Measurements from ENCODE around the gene CCDC78.

Gene CCDC78

DNA sequence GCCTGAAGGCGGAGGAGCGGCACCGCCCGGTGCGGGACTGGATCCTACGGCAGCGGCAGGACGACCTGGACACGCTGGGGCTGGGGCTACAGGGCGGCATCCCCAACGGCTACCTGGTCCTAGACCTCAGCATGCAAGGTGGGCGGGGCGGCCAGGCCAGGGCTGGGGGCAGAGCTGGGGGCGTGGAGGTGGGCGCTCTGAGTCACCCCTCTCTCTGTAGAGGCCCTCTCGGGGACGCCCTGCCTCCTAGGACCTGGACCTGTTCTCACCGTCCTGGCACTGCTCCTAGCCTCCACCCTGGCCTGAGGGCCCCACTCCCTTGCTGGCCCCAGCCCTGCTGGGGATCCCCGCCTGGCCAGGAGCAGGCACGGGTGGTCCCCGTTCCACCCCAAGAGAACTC, 42.2 kb upstream of the CCDC78 start:
- Histone ChIP-seq H2BK5ac (ENCODE audit: low read length) (peak overlapping the region; percentile 88), H3K27me3 (ENCODE audit: control insufficient read depth in 3 of 3, insufficient read depth in 3 of 3, low read depth in 1 of 3, low read length in 3 of 3) (peaks cover 0 to under 1% (median 0%) of the 10 kb centered on the region in 3 experiments), H3K79me1 (ENCODE audit: low read depth, low read length) (peaks cover 3% of the 10 kb centered on the region), H3K9ac (ENCODE audit: low read depth, low read length, poor library complexity) (peak overlapping the region; percentile 70), H2AK5ac (ENCODE audit: low read depth, low read length) (peak overlapping the region; percentile 97), H4K8ac (ENCODE audit: low read depth, low read length) (peak overlapping the region; percentile 3), H2BK12ac (ENCODE audit: low read length) (peak overlapping the region; percentile 97), H3K18ac (ENCODE audit: low read length) (peak overlapping the region; percentile 94), H3K27ac (replicated peaks; ENCODE audit: low read length) (no peak overlapping the region), H3K14ac (ENCODE audit: low read length) (no peak overlapping the region), H3K4me1 (ENCODE audit: control insufficient read depth in 2 of 2, insufficient read depth in 1 of 2, low read depth in 1 of 2, low read length in 2 of 2) (peaks cover 0 to 10% of the 10 kb centered on the region in 2 donors), H3K4me3 (ENCODE audit: low read length in 2 of 2) (no peak overlapping the region), H2BK120ac (ENCODE audit: low read depth, low read length) (peak overlapping the region; percentile 67), H3K4me2 (ENCODE audit: insufficient read depth, low read length, poor library complexity, severe bottlenecking) (no peak overlapping the region), H3K23ac (ENCODE audit: low read depth, low read length, poor library complexity) (peak overlapping the region; percentile 43), H3K4ac (ENCODE audit: low read length) (peak overlapping the region; percentile 53), H3K9me3 (replicated peaks in 1 of 2; ENCODE audit: control insufficient read depth in 2 of 2, insufficient read depth in 1 of 2, low read depth in 1 of 2, low read length in 2 of 2) (no peaks in the 10 kb centered on the region), H2AFZ (ENCODE audit: low read length) (no peak overlapping the region), H3K36me3 (replicated peaks in 1 of 2; ENCODE audit: control insufficient read depth in 2 of 2, insufficient read depth in 2 of 2, low read length in 2 of 2) (no peaks in the 10 kb centered on the region), H4K91ac (ENCODE audit: low read depth, low read length, poor library complexity) (no peak overlapping the region), H2BK15ac (ENCODE audit: low read length) (peak overlapping the region; percentile 89)
- no CpG with 5 or more reads among the region's 21 CpGs for WGBS, 2 donors (ENCODE audit: extremely low coverage in 2 of 2, insufficient read length in 2 of 2, insufficient replicate concordance in 1 of 2)
- DNase-seq (ENCODE audit: low spot score), result no peak

GRCh38 chr16:767743-768235, 41.5 kb upstream of the CCDC78 start:
- Histone ChIP-seq H2AFZ (ENCODE audit: low read length) (no peak overlapping the region), H4K91ac (ENCODE audit: low read depth, low read length, poor library complexity) (no peak overlapping the region), H2BK12ac (ENCODE audit: low read length) (no peak overlapping the region), H3K4me1 (ENCODE audit: control insufficient read depth in 2 of 2, insufficient read depth in 1 of 2, low read depth in 1 of 2, low read length in 2 of 2) (peaks cover 0 to 10% of the 10 kb centered on the region in 2 donors), H3K23ac (ENCODE audit: low read depth, low read length, poor library complexity) (peak overlapping the region; percentile 43), H2AK5ac (ENCODE audit: low read depth, low read length) (peak overlapping the region; percentile 97), H2BK120ac (ENCODE audit: low read depth, low read length) (peak overlapping the region; percentile 67), H3K9me3 (replicated peaks in 1 of 2; ENCODE audit: control insufficient read depth in 2 of 2, insufficient read depth in 1 of 2, low read depth in 1 of 2, low read length in 2 of 2) (no peaks in the 10 kb centered on the region), H3K79me1 (ENCODE audit: low read depth, low read length) (peaks cover 3% of the 10 kb centered on the region), H3K36me3 (replicated peaks in 1 of 2; ENCODE audit: control insufficient read depth in 2 of 2, insufficient read depth in 2 of 2, low read length in 2 of 2) (no peaks in the 10 kb centered on the region), H3K27ac (replicated peaks; ENCODE audit: low read length) (peak overlapping the region; percentile 30), H4K8ac (ENCODE audit: low read depth, low read length) (no peak overlapping the region), H3K4me3 (ENCODE audit: low read length in 2 of 2) (no peak overlapping the region), H2BK15ac (ENCODE audit: low read length) (peak overlapping the region; percentile 89), H2BK5ac (ENCODE audit: low read length) (no peak overlapping the region), H3K14ac (ENCODE audit: low read length) (no peak overlapping the region), H3K27me3 (ENCODE audit: control insufficient read depth in 3 of 3, insufficient read depth in 3 of 3, low read depth in 1 of 3, low read length in 3 of 3) (peaks cover 0 to 4% (median 0%) of the 10 kb centered on the region in 3 experiments), H3K4ac (ENCODE audit: low read length) (no peak overlapping the region), H3K18ac (ENCODE audit: low read length) (no peak overlapping the region), H3K9ac (ENCODE audit: low read depth, low read length, poor library complexity) (no peak overlapping the region), H3K4me2 (ENCODE audit: insufficient read depth, low read length, poor library complexity, severe bottlenecking) (no peak overlapping the region)
- DNase-seq (ENCODE audit: low spot score), result no peak
- no CpG with 5 or more reads among the region's 38 CpGs for WGBS, 2 donors (ENCODE audit: extremely low coverage in 2 of 2, insufficient read length in 2 of 2, insufficient replicate concordance in 1 of 2)

DNA sequence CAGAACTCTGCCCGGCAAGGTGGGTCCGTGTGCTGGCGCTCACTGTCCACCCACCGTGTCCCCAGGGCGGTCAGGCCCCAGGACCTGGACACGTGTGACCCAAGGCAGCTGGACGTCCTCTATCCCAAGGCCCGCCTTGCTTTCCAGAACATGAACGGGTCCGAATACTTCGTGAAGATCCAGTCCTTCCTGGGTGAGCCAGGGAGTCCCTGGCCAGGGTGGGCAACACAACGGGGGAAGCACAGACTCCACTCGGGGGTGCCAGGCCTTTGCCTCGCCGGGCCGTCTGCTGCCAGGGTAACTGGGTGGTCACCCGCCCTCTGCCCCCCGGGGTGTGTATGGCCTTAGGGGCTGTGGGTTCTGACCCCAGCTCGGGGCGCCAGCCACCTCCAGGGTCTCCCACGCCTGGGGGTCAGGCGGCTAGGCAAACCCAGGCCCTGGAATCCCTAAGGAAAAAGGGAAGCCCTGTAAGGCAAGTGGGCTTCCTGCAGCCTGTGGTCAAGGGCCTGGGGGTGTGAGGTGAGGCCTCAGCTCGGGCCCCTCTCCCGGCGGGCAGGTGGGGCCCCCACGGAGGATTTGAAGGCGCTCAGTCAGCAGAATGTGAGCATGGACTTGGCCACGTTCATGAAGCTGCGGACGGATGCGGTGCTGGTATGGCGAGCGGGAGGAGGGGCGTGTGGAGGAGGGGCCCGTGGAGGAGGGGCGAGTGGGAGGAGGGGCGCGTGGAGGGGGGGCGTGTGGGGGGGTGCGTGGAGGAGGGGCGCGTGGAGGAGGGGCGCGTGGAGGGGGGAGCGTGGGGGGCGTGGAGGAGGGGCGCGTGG, 40.8 kb upstream of the CCDC78 start:
- no peak overlapping the region for H2AFZ ChIP-seq (ENCODE audit: low read length)
- H3K4me1 ChIP-seq (ENCODE audit: control insufficient read depth in 2 of 2, insufficient read depth in 1 of 2, low read depth in 1 of 2, low read length in 2 of 2), result peaks cover 0 to 10% of the 10 kb centered on the region in 2 donors
- H3K9ac ChIP-seq (ENCODE audit: low read depth, low read length, poor library complexity), result peak overlapping the region; percentile 44
- no peak overlapping the region for H4K8ac ChIP-seq (ENCODE audit: low read depth, low read length)
- DNase-seq (ENCODE audit: low spot score), result no peak
- H3K4ac ChIP-seq (ENCODE audit: low read length), result no peak overlapping the region
- peaks cover 0 to 4% (median 0%) of the 10 kb centered on the region in 3 experiments for H3K27me3 ChIP-seq (ENCODE audit: control insufficient read depth in 3 of 3, insufficient read depth in 3 of 3, low read depth in 1 of 3, low read length in 3 of 3)
- no peak overlapping the region for H3K4me3 ChIP-seq (ENCODE audit: low read length in 2 of 2)
- H3K18ac ChIP-seq (ENCODE audit: low read length), result peak overlapping the region; percentile 27
- peak overlapping the region; percentile 93 for H2BK15ac ChIP-seq (ENCODE audit: low read length)
- peaks cover 3% of the 10 kb centered on the region for H3K79me1 ChIP-seq (ENCODE audit: low read depth, low read length)
- no CpG with 5 or more reads among the region's 48 CpGs for WGBS, 2 donors (ENCODE audit: extremely low coverage in 2 of 2, insufficient read length in 2 of 2, insufficient replicate concordance in 1 of 2)
- no peaks in the 10 kb centered on the region for H3K9me3 ChIP-seq (replicated peaks in 1 of 2; ENCODE audit: control insufficient read depth in 2 of 2, insufficient read depth in 1 of 2, low read depth in 1 of 2, low read length in 2 of 2)
- H3K36me3 ChIP-seq (replicated peaks in 1 of 2; ENCODE audit: control insufficient read depth in 2 of 2, insufficient read depth in 2 of 2, low read length in 2 of 2), result no peaks in the 10 kb centered on the region
- H3K23ac ChIP-seq (ENCODE audit: low read depth, low read length, poor library complexity), result peak overlapping the region; percentile 23
- H2BK12ac ChIP-seq (ENCODE audit: low read length), result peak overlapping the region; percentile 46
- peak overlapping the region; percentile 82 for H2BK5ac ChIP-seq (ENCODE audit: low read length)
- H3K27ac ChIP-seq (replicated peaks; ENCODE audit: low read length), result no peak overlapping the region
- H2BK120ac ChIP-seq (ENCODE audit: low read depth, low read length), result no peak overlapping the region
- no peak overlapping the region for H3K4me2 ChIP-seq (ENCODE audit: insufficient read depth, low read length, poor library complexity, severe bottlenecking)
- no peak overlapping the region for H4K91ac ChIP-seq (ENCODE audit: low read depth, low read length, poor library complexity)
- peak overlapping the region; percentile 90 for H2AK5ac ChIP-seq (ENCODE audit: low read depth, low read length)
- no peak overlapping the region for H3K14ac ChIP-seq (ENCODE audit: low read length)

All from neuronal stem cell (in vitro differentiated cells).